ENCODE data around the gene CCDC92B. TPM values are rescaled to one million over a fixed set of nuclear protein-coding genes. Genes with fewer than 3 reads are reported as not detected.

CCDC92B gene
- total and polyA plus RNA-seq, 10 of the 15 experiments (the other 5 are each of a cell fraction or from before 2014, with no cell fraction given) = not detected

GRCh38 chr17:2687074-2687418 is 62.4 kb downstream of the CCDC92B start:
- ATAC-seq = no peak
- intact Hi-C loops (cut with micrococcal nuclease; ENCODE audit: unreplicated experiment) = no loop called here
- H3K36me3 ChIP-seq (ENCODE audit: control insufficient read depth in 2 of 2, insufficient read depth in 2 of 2, low read length in 1 of 2) = peaks cover 15 to 18% of the 10 kb centered on the region in 2 experiments
- H3K4me3 ChIP-seq = no peak overlapping the region
- DNase-seq (ENCODE audit: low read depth, low spot score) = no peak
- H4K20me1 ChIP-seq (ENCODE audit: control insufficient read depth, insufficient read depth) = no peaks in the 10 kb centered on the region
- no peaks in the 10 kb centered on the region for H3K9me3 ChIP-seq (replicated peaks; ENCODE audit: control insufficient read depth, insufficient read depth, low read length)
- H3K27me3 ChIP-seq (replicated peaks in 1 of 2; ENCODE audit: control insufficient read depth in 2 of 2, insufficient read depth in 2 of 2, low read length in 1 of 2) = no peaks in the 10 kb centered on the region
- in situ Hi-C loops (cut with MboI) = no loop called here
- SMC1A ChIA-PET (ENCODE audit: uncharacterized antibody, unreplicated experiment) = interaction anchor here (1.2 to 1.3 kb wide), 2 partner anchors 13 to 15 kb away, joined by 3 read pairs; no protein-coding TSS in a partner anchor
- no peak overlapping the region for H3K9ac ChIP-seq (ENCODE audit: control insufficient read depth, insufficient read depth, low read length)
- CTCF ChIA-PET = interaction anchor here (0.5 to 2.1 kb wide), 5 partner anchors 23 to 304 kb away, joined by 3 to 10 read pairs (median 3); no protein-coding TSS in a partner anchor
- POLR2A ChIA-PET = interaction anchor here (0.6 kb wide), 1 partner anchor 10 kb away, joined by 3 read pairs; no protein-coding TSS in a partner anchor
- TF ChIP-seq POLR2AphosphoS5 (IDR thresholded peaks at IDR 0.05; ENCODE audit: low read length) (0 out of 2 replicates have a peak, but pooled peaks have one; percentile 14), SMAD5 (IDR thresholded peaks at IDR 0.05; ENCODE audit: low read depth) (no peak)
- no peak for FAIRE-seq
- H3K27ac ChIP-seq (ENCODE audit: control insufficient read depth, insufficient read depth) = no peak overlapping the region
- BruUV-seq (replicated peaks) = no TSS peak
- no peaks in the 10 kb centered on the region for H3K79me2 ChIP-seq (ENCODE audit: control insufficient read depth, insufficient read depth, low read length)
- WGBS (ENCODE audit: insufficient coverage, insufficient replicate concordance, low lambda C conversion rate, missing lambda C conversion rate) = 87% methylated on average over 6 of the region's 6 CpGs
- H2AFZ ChIP-seq (ENCODE audit: control insufficient read depth, low read depth, low read length) = no peak overlapping the region
- no peaks in the 10 kb centered on the region for H3K4me1 ChIP-seq (ENCODE audit: control insufficient read depth, insufficient read depth, low read length)
- H3K4me2 ChIP-seq (ENCODE audit: control insufficient read depth, insufficient read depth) = no peak overlapping the region
- RAD21 ChIA-PET (ENCODE audit: unreplicated experiment) = no interaction called here

DNA sequence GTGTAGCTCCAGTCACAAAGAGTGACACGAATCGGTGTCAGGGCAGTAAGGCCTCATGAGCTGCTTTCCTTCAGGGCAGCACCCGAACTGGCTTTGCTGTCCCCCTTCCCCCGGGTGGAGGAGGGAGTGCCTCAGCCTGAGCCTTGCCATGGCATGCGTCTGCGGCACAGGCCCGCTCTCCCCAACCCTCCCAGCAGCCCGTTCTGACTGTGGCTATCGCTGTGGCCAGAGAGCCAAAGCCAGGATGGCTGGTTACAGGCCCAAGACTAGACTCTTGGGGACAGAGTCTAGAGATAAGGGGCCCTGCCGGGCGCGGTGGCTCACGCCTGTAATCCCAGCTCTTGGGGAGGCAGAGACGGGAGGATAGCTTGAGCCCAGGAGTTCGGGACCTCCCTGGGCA is 63.8 kb downstream of the CCDC92B start:
- H4K20me1 ChIP-seq (ENCODE audit: control insufficient read depth, insufficient read depth) = no peaks in the 10 kb centered on the region
- H2AFZ ChIP-seq (ENCODE audit: control insufficient read depth, low read depth, low read length) = no peak overlapping the region
- DNase-seq (ENCODE audit: low read depth, low spot score) (no peak), FAIRE-seq (no peak), ATAC-seq (no peak)
- H3K79me2 ChIP-seq (ENCODE audit: control insufficient read depth, insufficient read depth, low read length) = no peaks in the 10 kb centered on the region
- no peak overlapping the region for H3K27ac ChIP-seq (ENCODE audit: control insufficient read depth, insufficient read depth)
- H3K9ac ChIP-seq (ENCODE audit: control insufficient read depth, insufficient read depth, low read length) = no peak overlapping the region
- 90% methylated on average over 15 of the region's 15 CpGs for WGBS (ENCODE audit: insufficient coverage, insufficient replicate concordance, low lambda C conversion rate, missing lambda C conversion rate)
- H3K4me2 ChIP-seq (ENCODE audit: control insufficient read depth, insufficient read depth) = no peak overlapping the region
- no peaks in the 10 kb centered on the region for H3K9me3 ChIP-seq (replicated peaks; ENCODE audit: control insufficient read depth, insufficient read depth, low read length)
- no peaks in the 10 kb centered on the region for H3K27me3 ChIP-seq (replicated peaks in 1 of 2; ENCODE audit: control insufficient read depth in 2 of 2, insufficient read depth in 2 of 2, low read length in 1 of 2)
- CTCF ChIA-PET = interaction anchor here (2.1 kb wide), 1 partner anchor 303 kb away, joined by 10 read pairs; no protein-coding TSS in a partner anchor
- in situ Hi-C loops (cut with MboI) (no loop called here), intact Hi-C loops (cut with micrococcal nuclease; ENCODE audit: unreplicated experiment) (no loop called here)
- SMC1A ChIA-PET (ENCODE audit: uncharacterized antibody, unreplicated experiment) = no interaction called here
- peaks cover 12 to 26% of the 10 kb centered on the region in 2 experiments for H3K36me3 ChIP-seq (ENCODE audit: control insufficient read depth in 2 of 2, insufficient read depth in 2 of 2, low read length in 1 of 2)
- H3K4me3 ChIP-seq = no peak overlapping the region
- BruUV-seq (replicated peaks) = no TSS peak
- no peaks in the 10 kb centered on the region for H3K4me1 ChIP-seq (ENCODE audit: control insufficient read depth, insufficient read depth, low read length)
- TF ChIP-seq POLR2A (IDR thresholded peaks at IDR 0.05; ENCODE audit: low read depth, low read length) (peak; percentile 76), STAT3 (IDR thresholded peaks at IDR 0.05; ENCODE audit: low read depth, low read length) (no peak)
- POLR2A ChIA-PET = interaction anchor here (0.5 to 0.7 kb wide), 2 partner anchors 161 to 262 kb away, joined by 5 read pairs; no protein-coding TSS in a partner anchor
- RAD21 ChIA-PET (ENCODE audit: unreplicated experiment) = no interaction called here

All from GM12878 (cell line).